ENCODE measurements around the gene KIDINS220.

GRCh38 chr2:8796878-8797550 is 40.4 kb downstream of the KIDINS220 start:
- TF ChIP-seq, protein P1, sequence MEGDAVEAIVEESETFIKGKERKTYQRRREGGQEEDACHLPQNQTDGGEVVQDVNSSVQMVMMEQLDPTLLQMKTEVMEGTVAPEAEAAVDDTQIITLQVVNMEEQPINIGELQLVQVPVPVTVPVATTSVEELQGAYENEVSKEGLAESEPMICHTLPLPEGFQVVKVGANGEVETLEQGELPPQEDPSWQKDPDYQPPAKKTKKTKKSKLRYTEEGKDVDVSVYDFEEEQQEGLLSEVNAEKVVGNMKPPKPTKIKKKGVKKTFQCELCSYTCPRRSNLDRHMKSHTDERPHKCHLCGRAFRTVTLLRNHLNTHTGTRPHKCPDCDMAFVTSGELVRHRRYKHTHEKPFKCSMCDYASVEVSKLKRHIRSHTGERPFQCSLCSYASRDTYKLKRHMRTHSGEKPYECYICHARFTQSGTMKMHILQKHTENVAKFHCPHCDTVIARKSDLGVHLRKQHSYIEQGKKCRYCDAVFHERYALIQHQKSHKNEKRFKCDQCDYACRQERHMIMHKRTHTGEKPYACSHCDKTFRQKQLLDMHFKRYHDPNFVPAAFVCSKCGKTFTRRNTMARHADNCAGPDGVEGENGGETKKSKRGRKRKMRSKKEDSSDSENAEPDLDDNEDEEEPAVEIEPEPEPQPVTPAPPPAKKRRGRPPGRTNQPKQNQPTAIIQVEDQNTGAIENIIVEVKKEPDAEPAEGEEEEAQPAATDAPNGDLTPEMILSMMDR (IDR thresholded peaks at IDR 0.05; ENCODE audit: insufficient read depth, low read depth, low read length) = no peak
- no peak for TF ChIP-seq EZH2 (IDR thresholded peaks at IDR 0.05; ENCODE audit: insufficient read depth, low read length)
